G401 (cell line): ENCODE measurements around the gene CAMK2D. TPM values are rescaled to one million over a fixed set of nuclear protein-coding genes. Genes with fewer than 3 reads are reported as not detected.
A peak's percentile ranks its signal among the peaks of the same experiment; 100 is the strongest.

ENCODE experiments used
- DNase-seq: peaks from one replicate; pipeline ENCODE4 v3.0.0-alpha.2; 2015; ENCODE audit warnings: low spot score
- in situ Hi-C: cut with HindIII; loops from 2 replicates; pipeline ENCODE4 v1.10.0; 2016; ENCODE audit warnings: low sequenced_read_pairs, mixed read lengths
- total RNA-seq: library from RNA; depleted of rRNA; stranded (reverse); fragments of >200 nt; shearing (Covaris generic); gene quantifications from 2 replicates; pipeline ENCODE4 v1.2.3, GENCODE V29; 2014

CAMK2D gene
- total RNA-seq, 1 experiment from 2014 or later = 65.9 TPM

DNA sequence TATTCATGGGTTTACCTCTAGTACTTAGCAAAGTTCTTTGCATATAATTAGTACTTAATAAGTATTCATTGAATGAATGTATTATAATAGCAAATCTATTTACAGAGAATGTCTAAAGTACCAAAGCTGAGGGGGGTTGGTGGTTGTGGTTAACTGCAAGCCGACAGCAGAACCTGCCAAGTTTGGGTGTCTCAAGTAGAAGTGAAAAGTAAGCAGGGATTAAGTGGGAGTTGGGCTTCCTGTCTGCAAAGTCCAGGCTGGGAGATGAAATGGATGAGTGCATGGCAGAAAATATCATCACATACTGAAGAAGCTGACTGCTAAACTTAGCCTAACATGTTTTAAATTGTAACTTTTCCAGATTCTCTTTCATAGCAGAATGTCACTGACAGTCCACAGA, 169.6 kb downstream of the CAMK2D start:
- DNase-seq = no peak

DNA sequence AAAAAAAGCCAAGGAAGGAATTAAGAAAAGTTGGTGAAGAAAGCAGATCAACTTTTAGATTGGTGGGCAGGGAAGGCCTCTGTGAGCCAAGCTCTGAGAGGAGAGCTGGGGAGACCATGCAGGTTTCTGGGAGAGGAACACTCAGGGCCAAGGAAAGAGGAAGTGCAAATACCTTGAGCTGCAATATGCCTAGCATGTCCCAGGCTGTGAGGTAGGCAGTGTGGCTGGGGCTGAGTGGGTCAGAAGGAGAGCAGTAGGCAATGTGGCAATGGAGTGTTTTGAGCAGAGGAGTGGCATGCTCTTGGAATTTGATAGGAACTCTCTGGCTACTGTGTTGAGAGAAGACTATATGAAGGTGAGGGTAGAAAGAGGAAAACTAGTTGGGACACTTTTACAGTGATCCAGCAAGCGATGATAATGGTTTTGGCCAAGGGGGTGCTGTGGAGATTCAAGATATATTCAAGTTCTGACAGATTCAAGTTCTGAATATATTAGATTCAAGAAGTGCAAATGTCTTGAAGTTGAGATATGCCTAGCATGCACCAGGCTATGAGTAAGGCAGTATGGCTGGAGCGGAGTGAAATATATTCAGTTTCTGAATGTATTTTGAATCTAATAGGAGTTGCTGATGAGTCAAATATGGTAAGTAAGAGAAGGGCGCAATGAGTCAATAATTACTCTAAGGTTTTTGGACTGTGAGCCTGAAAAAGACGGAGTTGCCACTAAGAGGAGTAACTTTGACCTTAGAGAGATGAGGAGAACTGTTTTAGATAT, 172.5 kb downstream of the CAMK2D start:
- no peak for DNase-seq
- in situ Hi-C loops = no loop called here

More for the DNA sequence above, 169.6 kb downstream of the CAMK2D start:
- in situ Hi-C loops = no loop called here

- no peak for DNase-seq
- in situ Hi-C loops = no loop called here
Observed at GRCh38 chr4:113587640-113588275, 173.8 kb downstream of the CAMK2D start.

DNA sequence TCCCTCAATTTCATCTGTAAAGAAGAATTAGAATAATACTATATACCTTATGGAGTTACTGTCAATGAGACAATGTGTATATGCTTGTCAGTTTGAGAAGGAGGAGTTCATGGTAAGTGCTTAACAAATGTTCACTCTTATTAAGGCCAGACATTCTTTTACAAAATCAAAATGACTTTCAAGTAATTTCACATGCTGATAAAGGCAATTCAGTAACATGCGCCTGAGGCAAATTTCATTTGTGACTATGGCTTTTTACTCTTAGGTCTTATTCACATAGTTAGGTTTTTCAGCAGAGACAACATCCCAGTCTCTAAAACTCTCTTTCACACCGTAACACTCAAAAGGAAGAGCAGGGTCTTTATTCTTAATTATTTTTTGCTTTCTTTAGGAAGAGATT, 174.4 kb downstream of the CAMK2D start:
- in situ Hi-C loops = no loop called here
- no peak for DNase-seq

DNA sequence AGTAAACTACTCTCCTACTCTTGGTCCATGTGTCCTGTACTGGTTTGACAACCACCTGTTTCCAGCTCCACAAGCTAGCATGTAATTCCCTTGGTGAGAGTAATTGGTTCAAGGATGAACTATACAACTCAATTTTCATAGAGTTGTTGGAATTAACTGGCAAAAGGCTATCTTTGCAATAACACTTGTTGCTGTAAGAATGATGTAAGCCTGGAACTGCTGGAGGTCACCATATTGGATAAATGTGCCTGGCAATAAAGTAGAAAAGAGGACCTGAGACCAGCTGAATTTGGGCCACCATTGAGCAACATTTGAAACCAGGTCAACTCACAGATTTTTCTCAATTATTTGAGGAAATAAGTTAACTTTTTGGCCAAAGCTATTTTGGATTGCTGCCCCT, 175.5 kb downstream of the CAMK2D start:
- in situ Hi-C loops = no loop called here
- DNase-seq = no peak

DNA sequence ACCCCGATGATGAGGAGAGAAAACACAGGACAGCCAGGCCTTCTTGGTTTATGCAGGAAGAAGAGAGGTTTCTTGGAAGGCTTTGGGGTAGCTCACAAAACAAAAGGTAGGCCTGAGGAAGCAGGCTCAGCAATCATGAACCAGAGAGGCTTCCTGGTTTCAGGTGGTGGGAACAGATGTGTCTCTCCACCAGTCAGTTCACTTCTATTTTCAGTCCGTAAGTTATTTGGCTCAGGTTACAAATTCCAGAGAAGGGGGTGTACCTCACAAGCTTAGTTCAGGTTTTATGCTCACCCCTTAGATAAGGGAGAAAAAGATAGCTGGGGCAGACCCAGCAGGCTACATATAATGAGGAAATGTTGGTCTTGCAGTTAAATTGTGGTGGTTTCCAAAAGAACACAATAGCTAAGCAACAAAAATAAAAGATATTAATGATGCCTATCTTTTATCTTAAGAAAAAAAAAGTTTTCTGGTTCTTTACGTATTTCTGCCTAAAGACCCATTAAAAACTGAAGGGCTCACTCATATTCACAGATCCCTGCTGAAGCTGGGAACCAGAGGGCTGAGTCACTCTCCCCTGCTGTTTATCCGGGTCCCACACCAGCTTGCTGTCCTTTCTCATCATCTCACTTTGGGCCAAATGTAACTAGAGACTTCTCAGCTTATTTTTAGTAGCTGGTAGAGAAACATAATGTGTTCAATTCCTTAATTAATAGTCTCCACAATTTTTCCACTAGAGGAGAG, 177.0 kb downstream of the CAMK2D start:
- in situ Hi-C loops = no loop called here
- DNase-seq = peak; percentile 80

DNA sequence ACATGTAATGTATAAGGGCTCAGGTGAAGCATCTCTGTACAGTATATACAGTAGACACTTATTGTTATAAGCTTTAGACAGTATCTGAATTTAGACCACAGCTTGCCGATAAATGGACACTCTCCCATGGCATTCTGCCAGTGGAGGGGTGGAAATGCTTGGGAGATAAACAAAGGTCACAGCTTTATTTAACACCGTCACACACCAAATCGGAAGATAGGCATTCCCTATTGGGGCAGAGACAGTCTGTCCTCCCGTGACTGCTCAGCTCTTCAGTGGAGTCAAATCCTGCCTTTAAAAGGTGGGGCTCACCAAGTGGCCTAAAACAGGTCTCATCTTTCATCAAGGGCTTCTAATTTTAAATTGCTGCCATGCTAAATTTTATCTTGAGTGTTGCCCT, 178.8 kb downstream of the CAMK2D start:
- DNase-seq = peak; percentile 28
- in situ Hi-C loops = no loop called here

GRCh38 chr4:113579360-113579759, 182.2 kb downstream of the CAMK2D start:
- in situ Hi-C loops = no loop called here
- no peak for DNase-seq

GRCh38 chr4:113576947-113577678, 184.4 kb downstream of the CAMK2D start:
- no peak for DNase-seq
- in situ Hi-C loops = no loop called here

DNA sequence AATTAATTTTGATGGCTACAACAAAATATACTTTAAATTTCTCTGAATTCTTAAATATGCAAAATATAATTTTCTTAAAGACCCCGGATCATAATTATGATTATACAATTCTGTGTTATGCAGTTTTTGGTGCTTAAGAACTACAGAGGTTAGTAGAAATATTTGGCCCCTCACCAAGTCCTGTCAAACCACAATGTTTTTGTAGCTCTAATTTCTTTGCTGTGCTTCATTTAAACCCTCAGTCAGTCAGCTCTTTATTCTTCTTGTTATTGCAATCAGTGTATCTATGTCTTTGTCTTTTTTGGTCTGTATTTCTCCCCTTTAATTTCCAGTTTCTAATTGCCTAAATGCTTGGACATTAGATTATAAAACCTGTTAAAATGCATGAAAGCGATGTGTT, 186.1 kb downstream of the CAMK2D start:
- DNase-seq = peak; percentile 38
- in situ Hi-C loops = no loop called here

DNA sequence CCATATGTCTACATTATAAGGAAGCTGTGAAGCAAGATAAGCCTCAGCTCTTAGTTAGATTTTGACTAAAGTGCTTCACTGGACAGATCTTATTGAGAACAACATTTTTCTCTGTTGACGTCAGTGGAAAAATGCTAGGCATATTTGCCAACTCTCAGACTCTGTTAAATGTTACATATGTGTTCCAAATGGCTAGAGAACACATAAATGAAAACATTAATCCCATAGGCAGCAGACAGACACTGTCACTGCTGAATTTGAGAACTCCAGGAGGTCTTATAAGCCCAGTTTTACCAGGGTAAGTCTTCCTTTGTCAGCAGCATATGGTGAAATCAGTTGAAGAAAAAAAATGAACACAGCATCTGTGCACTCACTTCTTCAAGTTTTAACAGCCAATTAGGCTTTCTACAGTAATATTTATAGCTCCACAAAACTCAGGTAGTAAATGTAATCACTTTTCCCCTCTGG, 186.9 kb downstream of the CAMK2D start:
- peak; percentile 52 for DNase-seq
- in situ Hi-C loops = no loop called here

DNA sequence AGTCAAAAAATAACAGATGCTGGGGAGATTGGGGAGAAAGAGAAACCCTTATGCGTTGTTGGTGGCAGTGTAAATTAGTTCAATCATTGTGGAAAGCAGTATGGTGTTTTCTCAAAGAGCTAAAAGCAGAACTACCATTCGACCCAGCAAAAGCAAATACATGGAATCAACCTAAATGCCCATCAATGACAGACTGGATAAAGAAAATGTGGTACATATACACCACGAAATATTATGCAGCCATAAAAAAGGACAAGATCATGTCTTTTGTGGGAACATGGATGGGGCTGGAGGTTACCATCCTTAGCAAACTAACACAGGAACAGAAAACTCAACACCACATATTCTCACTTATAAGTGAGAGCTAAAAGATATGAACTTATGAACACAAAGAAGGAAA, 188.9 kb downstream of the CAMK2D start:
- no peak for DNase-seq
- in situ Hi-C loops = no loop called here

GRCh38 chr4:113566015-113566795, 195.3 kb downstream of the CAMK2D start:
- no peak for DNase-seq
- in situ Hi-C loops = no loop called here

GRCh38 chr4:113565702-113566012, 195.9 kb downstream of the CAMK2D start:
- in situ Hi-C loops = no loop called here
- DNase-seq = no peak

DNA sequence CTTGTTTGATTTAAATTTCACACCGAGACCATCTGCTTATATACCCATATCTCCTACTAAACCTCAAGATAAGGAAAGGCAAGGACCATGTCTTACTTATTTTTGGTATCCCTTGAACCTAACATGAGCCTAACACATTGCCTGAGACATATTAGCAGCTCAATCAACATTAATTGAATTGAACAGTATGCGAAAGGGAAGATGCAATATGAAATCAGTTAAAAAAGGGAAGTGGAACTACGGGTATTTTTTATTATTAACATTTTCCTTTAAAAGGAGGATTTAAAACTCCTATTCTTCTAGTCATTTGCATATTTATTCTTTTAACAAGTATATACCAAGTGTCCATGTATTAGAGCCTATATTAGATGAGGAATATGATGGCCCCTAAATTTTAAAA, 197.0 kb downstream of the CAMK2D start:
- no peak for DNase-seq
- in situ Hi-C loops = no loop called here

DNA sequence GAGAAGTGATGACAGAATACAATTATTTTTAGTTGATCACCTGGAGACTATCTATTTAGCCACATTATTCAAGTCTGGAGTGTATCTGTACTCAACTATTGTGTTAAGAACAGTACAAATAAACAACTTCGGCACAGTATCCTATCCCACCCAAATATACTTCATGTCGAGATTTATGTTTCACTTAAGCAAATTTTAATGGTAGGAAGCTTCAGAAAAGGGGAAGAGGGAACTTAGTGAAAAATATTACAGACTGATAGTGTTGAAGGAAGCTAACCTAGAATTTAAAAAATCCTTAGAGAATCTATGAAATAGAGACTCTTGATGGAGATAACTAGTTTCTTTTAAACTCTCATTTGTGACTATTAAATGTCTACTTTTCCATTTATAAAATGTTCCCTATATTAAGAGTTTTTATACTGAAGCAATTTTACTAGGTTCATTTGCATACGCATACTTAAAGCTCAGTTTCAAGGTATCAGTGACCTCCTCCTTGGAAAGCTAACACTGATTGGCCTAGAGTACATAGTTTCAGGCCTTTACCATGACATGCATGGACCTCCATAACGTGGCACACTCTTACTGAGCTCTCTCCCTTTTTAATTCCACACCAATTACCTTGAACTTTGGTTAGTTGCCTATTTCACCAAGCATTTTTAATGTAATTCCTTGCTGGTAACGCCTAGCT, 197.7 kb downstream of the CAMK2D start:
- in situ Hi-C loops = no loop called here
- no peak for DNase-seq

GRCh38 chr4:113561758-113562157, 199.8 kb downstream of the CAMK2D start:
- DNase-seq = no peak
- in situ Hi-C loops = no loop called here

DNA sequence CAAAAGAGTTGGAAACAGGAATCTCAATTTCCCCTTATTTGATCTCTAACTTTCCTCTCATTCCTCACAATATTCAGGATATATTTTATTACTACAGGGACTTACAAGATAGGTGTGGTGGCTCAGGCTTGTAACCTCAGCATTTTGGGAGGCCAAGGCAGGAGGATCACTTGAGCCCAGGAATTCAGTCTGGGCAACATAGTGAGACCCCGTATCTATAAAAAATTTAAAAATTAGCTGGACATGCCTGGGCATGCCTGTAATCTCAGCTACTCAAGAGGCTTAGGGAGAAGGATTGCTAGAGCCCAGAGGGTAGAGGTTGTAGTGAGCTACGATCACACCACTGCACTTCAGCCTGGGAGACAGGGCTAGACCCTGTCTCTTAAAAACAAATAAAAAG, 200.4 kb downstream of the CAMK2D start:
- in situ Hi-C loops = no loop called here
- DNase-seq = no peak
